H1 (cell line): ENCODE results near the gene ABLIM1. TPM values are rescaled to one million over a fixed set of nuclear protein-coding genes. Genes with fewer than 3 reads are reported as not detected.

ENCODE experiments used
- CTCF ChIA-PET: fragments of 300-600 bp; sonication (Branson Sonifier 250); formaldehyde crosslinking; loops from one replicate; lab custom pipeline; 2021; ENCODE audit not compliant: partially characterized antibody; lab: Charles Lee
- POLR2A ChIA-PET: fragments of 300-600 bp; sonication (Branson Sonifier 250); formaldehyde crosslinking; loops from one replicate; lab custom pipeline; 2021; ENCODE audit warnings: inconsistent platforms; ENCODE audit not compliant: partially characterized antibody; lab: Charles Lee
- DNase-seq, 2 experiments: peaks; one replicate each; pipeline versions ENCODE4 v3.0.0 to v3.0.0-alpha.2; 2010 to 2022; ENCODE audit warnings: low spot score in 2 of 2, low read depth in 1 of 2, mixed read lengths in 1 of 2
- FAIRE-seq: peaks from 2 replicates; lab custom pipeline; 2011; peaks lifted over from hg19 to GRCh38; lab: Jason Lieb, UNC
- H2AFZ ChIP-seq: 2 replicates; pipeline ENCODE4 v1.8.1; 2012; ENCODE audit warnings: low read length, inconsistent platforms
- H2AK5ac ChIP-seq: 2 replicates; pipeline ENCODE4 v1.6.1; 2013; ENCODE audit warnings: low read depth, low read length
- H2BK120ac ChIP-seq: replicated peaks from 2 replicates; pipeline ENCODE3; 2013; ENCODE audit warnings: low read depth, low read length, inconsistent platforms
- H2BK12ac ChIP-seq: 2 replicates; pipeline ENCODE4 v1.6.1; 2013; ENCODE audit warnings: low read depth, low read length
- H2BK15ac ChIP-seq: 2 replicates; pipeline ENCODE4 v1.6.1; 2013; ENCODE audit warnings: low read length
- H2BK20ac ChIP-seq: 2 replicates; pipeline ENCODE4 v1.6.1; 2013; ENCODE audit warnings: low read length
- H2BK5ac ChIP-seq: 2 replicates; pipeline ENCODE4 v1.6.1; 2013; ENCODE audit warnings: low read depth, low read length
- H3K14ac ChIP-seq: 2 replicates; pipeline ENCODE4 v1.6.1; 2013; ENCODE audit warnings: inconsistent platforms; ENCODE audit not compliant: insufficient read length
- H3K18ac ChIP-seq: 2 replicates; pipeline ENCODE4 v1.6.1; 2013; ENCODE audit warnings: low read length; ENCODE audit errors: extremely low read depth
- H3K23ac ChIP-seq: 2 replicates; pipeline ENCODE4 v1.6.1; 2013; ENCODE audit warnings: inconsistent platforms; ENCODE audit not compliant: insufficient read length
- H3K23me2 ChIP-seq: 2 replicates; pipeline ENCODE4 v1.6.1; 2013; ENCODE audit warnings: low read depth, low read length
- H3K27ac ChIP-seq: 2 replicates; pipeline ENCODE4 v1.6.1; 2011; ENCODE audit warnings: low read depth, low read length, inconsistent platforms
- H3K27me3 ChIP-seq, 4 experiments: replicated peaks in 1 of 4; 1 replicate in 1 of 4; 2 replicates in 3 of 4; pipeline versions ENCODE4 v1.6.1 to v1.8.1; 2011 to 2013; ENCODE audit warnings: low read length in 3 of 4, mild to moderate bottlenecking in 3 of 4, inconsistent platforms in 2 of 4, mixed read lengths in 2 of 4, moderate library complexity in 1 of 4; ENCODE audit not compliant: control insufficient read depth in 3 of 4, insufficient read depth in 3 of 4; ENCODE audit errors: extremely low read depth in 1 of 4
- H3K36me3 ChIP-seq, 4 experiments: 2 replicates each; pipeline versions ENCODE4 v1.6.1 to v1.8.1; 2011 to 2013; ENCODE audit warnings: mild to moderate bottlenecking in 4 of 4, low read length in 3 of 4, moderate library complexity in 2 of 4, control low read depth in 1 of 4, inconsistent platforms in 1 of 4; ENCODE audit not compliant: insufficient read depth in 4 of 4, control insufficient read depth in 2 of 4
- H3K4ac ChIP-seq: replicated peaks from 2 replicates; pipeline ENCODE3; 2013; ENCODE audit warnings: low read length, low read depth, mixed read lengths, inconsistent platforms; ENCODE audit not compliant: insufficient read length
- H3K4me1 ChIP-seq, 4 experiments: replicated peaks in 1 of 4; 1 replicate in 1 of 4; 2 replicates in 3 of 4; pipeline versions ENCODE4 v1.6.1 to v1.8.1; 2011 to 2013; ENCODE audit warnings: low read length in 3 of 4, inconsistent platforms in 2 of 4, mixed read lengths in 1 of 4; ENCODE audit not compliant: insufficient read depth in 4 of 4, control insufficient read depth in 3 of 4
- H3K4me2 ChIP-seq, 2 experiments: 2 replicates each; pipeline versions ENCODE4 v1.6.1 to v1.8.1; 2011 to 2013; ENCODE audit warnings: low read depth in 2 of 2, low read length in 2 of 2, control low read depth in 1 of 2, inconsistent platforms in 1 of 2, mild to moderate bottlenecking in 1 of 2; ENCODE audit not compliant: insufficient read depth in 1 of 2
- H3K4me3 ChIP-seq, 4 experiments: fragments of 200-600, 300-600 bp in 1 of 4; sonication (generic), shearing (Covaris generic), sonication (Bioruptor Twin) in 1 of 4; 2 replicates each; pipeline versions ENCODE4 v1.5.1 to v1.8.1; 2011 to 2016; ENCODE audit warnings: low read length in 4 of 4, low read depth in 3 of 4, control low read depth in 2 of 4, inconsistent platforms in 2 of 4, mild to moderate bottlenecking in 2 of 4, mixed read lengths in 1 of 4, moderate library complexity in 1 of 4; ENCODE audit not compliant: insufficient read depth in 2 of 4; ENCODE audit errors: extremely low read depth in 1 of 4
- H3K56ac ChIP-seq: replicated peaks from 2 replicates; pipeline ENCODE3; 2013; ENCODE audit warnings: low read depth, mild to moderate bottlenecking, mixed read lengths, low read length, inconsistent platforms; ENCODE audit not compliant: insufficient read length
- H3K79me1 ChIP-seq: 2 replicates; pipeline ENCODE4 v1.6.1; 2013; ENCODE audit warnings: low read depth, low read length, control low read depth
- H3K79me2 ChIP-seq, 2 experiments: 2 replicates each; pipeline versions ENCODE4 v1.6.1 to v1.8.1; 2012 to 2013; ENCODE audit warnings: low read length in 2 of 2, mild to moderate bottlenecking in 2 of 2, inconsistent platforms in 1 of 2; ENCODE audit not compliant: insufficient read depth in 2 of 2, control insufficient read depth in 1 of 2
- H3K9ac ChIP-seq, 4 experiments: replicated peaks in 1 of 4; 1 replicate in 1 of 4; 2 replicates in 3 of 4; pipeline versions ENCODE4 v1.6.1 to v1.8.1; 2011 to 2013; ENCODE audit warnings: low read depth in 3 of 4, low read length in 3 of 4, control low read depth in 2 of 4, mild to moderate bottlenecking in 2 of 4, moderate library complexity in 2 of 4, inconsistent platforms in 1 of 4; ENCODE audit errors: extremely low read depth in 1 of 4
- H3K9me3 ChIP-seq, 2 experiments: 2 replicates each; pipeline versions ENCODE4 v1.6.1 to v1.8.1; 2012 to 2013; ENCODE audit warnings: mild to moderate bottlenecking in 2 of 2, moderate library complexity in 2 of 2, control low read depth in 1 of 2, inconsistent platforms in 1 of 2, low read depth in 1 of 2, low read length in 1 of 2, mixed read lengths in 1 of 2; ENCODE audit not compliant: insufficient read depth in 2 of 2
- H4K20me1 ChIP-seq, 2 experiments: replicated peaks in 1 of 2; 2 replicates each; pipeline versions ENCODE3 to v1.8.1; 2011 to 2013; ENCODE audit warnings: inconsistent platforms in 2 of 2, low read length in 2 of 2, mild to moderate bottlenecking in 1 of 2; ENCODE audit not compliant: insufficient read depth in 2 of 2, control insufficient read depth in 1 of 2
- H4K5ac ChIP-seq: 2 replicates; pipeline ENCODE4 v1.6.1; 2013; ENCODE audit warnings: low read length, low read depth, mixed read lengths, inconsistent platforms; ENCODE audit not compliant: insufficient read length
- H4K8ac ChIP-seq: 2 replicates; pipeline ENCODE4 v1.8.0; 2013; ENCODE audit warnings: mild to moderate bottlenecking, moderate library complexity, low read length, inconsistent platforms; ENCODE audit not compliant: insufficient read depth; ENCODE audit errors: extremely low read depth
- H4K91ac ChIP-seq: replicated peaks from 2 replicates; pipeline ENCODE3; 2013; ENCODE audit warnings: low read length, mixed read lengths, inconsistent platforms; ENCODE audit not compliant: insufficient read length
- CBX5 ChIP-seq: fragments of 300-800, 300-1000 bp; sonication (generic); IDR thresholded peaks from 2 replicates; pipeline ENCODE4 v1.7.1; 2016; ENCODE audit warnings: antibody characterized with exemption, low read length, low read depth
- CREB1 ChIP-seq: IDR thresholded peaks from 2 replicates; pipeline ENCODE4 v1.6.1; 2012; ENCODE audit warnings: inconsistent platforms
- JUN ChIP-seq: IDR thresholded peaks from 2 replicates; pipeline ENCODE4 v1.6.1; 2011; ENCODE audit warnings: low read depth, mild to moderate bottlenecking, improper control_type of control experiment, low read length
- NANOG ChIP-seq: IDR thresholded peaks from 2 replicates; pipeline ENCODE4 v1.6.1; 2011; ENCODE audit warnings: low read length, low read depth, mild to moderate bottlenecking, inconsistent platforms; ENCODE audit not compliant: insufficient read depth, poor library complexity, severe bottlenecking
- SP2 ChIP-seq: IDR thresholded peaks from 2 replicates; pipeline ENCODE4 v1.6.1; 2012; ENCODE audit warnings: mild to moderate bottlenecking, low read length, inconsistent platforms
- SRF ChIP-seq: IDR thresholded peaks from 2 replicates; pipeline ENCODE4 v1.6.1; 2011; ENCODE audit warnings: mild to moderate bottlenecking, low read depth, low read length, moderate library complexity
- TAF1 ChIP-seq: IDR thresholded peaks from 2 replicates; pipeline ENCODE4 v1.6.1; 2011; ENCODE audit warnings: mild to moderate bottlenecking, low read depth, low read length
- TBP ChIP-seq: IDR thresholded peaks from 2 replicates; pipeline ENCODE4 v1.6.1; 2011; ENCODE audit warnings: low read depth, low read length, improper control_type of control experiment
- YY1 ChIP-seq: IDR thresholded peaks from 2 replicates; pipeline ENCODE4 v1.6.1; 2011; ENCODE audit warnings: low read depth, mild to moderate bottlenecking, low read length
- WGBS, 2 experiments: shearing (Covaris generic) in 1 of 2; methylation state at CpG; one replicate each; pipeline versions ENCODE4 v1.1.6 to v1.1.7; 2013 to 2015; ENCODE audit warnings: low lambda C conversion rate in 2 of 2, mixed read lengths in 2 of 2, inconsistent platforms in 1 of 2, low coverage in 1 of 2, missing lambda C conversion rate in 1 of 2; ENCODE audit not compliant: insufficient replicate concordance in 2 of 2, insufficient coverage in 1 of 2, insufficient read length in 1 of 2; ENCODE audit errors: extremely low coverage in 1 of 2, missing lambda C conversion rate in 1 of 2; 5-methylcytosine and 5-hydroxymethylcytosine counted together
- polyA plus RNA-seq, 7 experiments: library from polyadenylated mRNA; depleted of rRNA in 3 of 7; stranded (reverse) in 5 of 7; unstranded in 2 of 7; fragments of >200 nt in 5 of 7; fragments of 200-250 nt in 2 of 7; gene quantifications; 1 replicate in 5 of 7; 2 replicates in 1 of 7; 4 replicates in 1 of 7; pipeline versions ENCODE4 v1.2.1 to v1.2.3, GENCODE V29; 2011 to 2013; ENCODE audit warnings: missing spikeins in 2 of 7, mixed read lengths in 2 of 7
- total RNA-seq: library from RNA; stranded (reverse); fragmentation: NEBNext Ultra II Directional; extraction: Animal tissue kit (Norgen Biotek cat#: 25700); gene quantifications from 2 replicates; pipeline ENCODE4 v1.2.1, GENCODE V29; 2021
- TF ChIP-seq, protein P1 (sequence below), 3 experiments: IDR thresholded peaks; 1 replicate in 2 of 3; 2 replicates in 1 of 3; pipeline versions ENCODE4 v1.5.1 to v1.6.1; 2011; ENCODE audit warnings: low read length in 3 of 3, mild to moderate bottlenecking in 3 of 3, inconsistent platforms in 2 of 3, low read depth in 1 of 3, moderate library complexity in 1 of 3; ENCODE audit not compliant: insufficient read depth in 1 of 3; ENCODE audit errors: control extremely low read depth in 1 of 3
- TF ChIP-seq, protein P2 (sequence below): IDR thresholded peaks from 2 replicates; pipeline ENCODE4 v1.6.1; 2011; ENCODE audit warnings: low read length, improper control_type of control experiment

Gene ABLIM1
- total and polyA plus RNA-seq, 2 of the 8 experiments (the other 6 are each of a cell fraction or from before 2014, with no cell fraction given): 51.2 to 51.7 TPM

DNA sequence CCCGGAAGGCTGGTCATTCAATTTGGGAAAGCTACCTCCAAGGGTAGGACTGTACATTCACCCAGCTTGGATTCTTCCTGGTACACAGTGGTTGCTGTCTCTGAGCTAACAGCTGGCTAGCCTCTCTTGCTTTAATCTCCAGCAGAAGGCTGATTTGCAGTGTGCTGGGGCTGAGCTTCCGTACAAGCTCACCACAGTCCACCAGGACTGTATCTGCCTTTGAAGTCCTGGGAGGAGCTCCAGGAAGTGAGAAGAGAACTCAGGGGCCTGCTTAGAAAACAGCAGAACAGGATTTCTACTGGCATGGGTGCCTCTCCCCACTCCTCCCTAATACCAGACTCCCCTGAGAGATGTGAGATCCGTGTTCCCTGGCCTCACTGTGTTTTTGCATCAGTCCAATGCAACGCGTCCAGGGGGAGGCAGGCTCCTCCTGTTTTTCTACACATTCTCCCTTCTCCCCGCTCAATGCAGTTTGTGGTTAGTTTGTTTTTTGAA lies 260.4 kb downstream of the ABLIM1 start:
- H2BK120ac ChIP-seq: no peak overlapping the region

More for the DNA sequence above, 260.4 kb downstream of the ABLIM1 start:
- ChIA-PET CTCF (interaction anchor here (0.6 to 7.0 kb wide), 14 partner anchors 10 to 150 kb away, joined by 3 to 98 read pairs (median 3); no protein-coding TSS in a partner anchor), POLR2A (interaction anchor here (0.7 kb wide), 1 partner anchor 10 kb away, joined by 3 read pairs; no protein-coding TSS in a partner anchor)
- Histone ChIP-seq H4K20me1 (no peaks in the 10 kb centered on the region), H3K23me2 (no peaks in the 10 kb centered on the region), H4K8ac (no peak overlapping the region), H3K4me3 (no peak overlapping the region), H2BK20ac (no peak overlapping the region), H3K36me3 (no peaks in the 10 kb centered on the region), H4K5ac (no peak overlapping the region), H4K91ac (no peak overlapping the region), H3K4me2 (no peak overlapping the region), H3K14ac (no peak overlapping the region), H2AK5ac (no peak overlapping the region), H3K27me3 (no peaks in the 10 kb centered on the region; a peak in 2 of 7 replicates), H2BK12ac (no peak overlapping the region), H3K79me2 (no peaks in the 10 kb centered on the region), H3K79me1 (no peaks in the 10 kb centered on the region), H3K18ac (no peak overlapping the region), H3K4me1 (peaks cover 3 to 10% (median 8%) of the 10 kb centered on the region in 4 experiments; a peak in 6 of 7 replicates), H3K9ac (no peak overlapping the region), H3K23ac (no peak overlapping the region), H2BK15ac (no peak overlapping the region), H2BK5ac (no peak overlapping the region), H3K56ac (no peak overlapping the region), H3K27ac (no peak overlapping the region), H2AFZ (no peak overlapping the region), H3K4ac (no peak overlapping the region), H3K9me3 (no peaks in the 10 kb centered on the region)
- no peak for DNase-seq
- 82% methylated on average over 6 of the region's 6 CpGs; no CpG with 5 or more reads in 1 of the 2 experiments for WGBS, 2 experiments
- FAIRE-seq: no peak
- TF ChIP-seq SRF (no peak), TAF1 (no peak), TBP (no peak), YY1 (no peak), SP2 (no peak), NANOG (no peak), CBX5 (no peak), CREB1 (no peak), JUN (no peak)
- TF ChIP-seq, protein P1, sequence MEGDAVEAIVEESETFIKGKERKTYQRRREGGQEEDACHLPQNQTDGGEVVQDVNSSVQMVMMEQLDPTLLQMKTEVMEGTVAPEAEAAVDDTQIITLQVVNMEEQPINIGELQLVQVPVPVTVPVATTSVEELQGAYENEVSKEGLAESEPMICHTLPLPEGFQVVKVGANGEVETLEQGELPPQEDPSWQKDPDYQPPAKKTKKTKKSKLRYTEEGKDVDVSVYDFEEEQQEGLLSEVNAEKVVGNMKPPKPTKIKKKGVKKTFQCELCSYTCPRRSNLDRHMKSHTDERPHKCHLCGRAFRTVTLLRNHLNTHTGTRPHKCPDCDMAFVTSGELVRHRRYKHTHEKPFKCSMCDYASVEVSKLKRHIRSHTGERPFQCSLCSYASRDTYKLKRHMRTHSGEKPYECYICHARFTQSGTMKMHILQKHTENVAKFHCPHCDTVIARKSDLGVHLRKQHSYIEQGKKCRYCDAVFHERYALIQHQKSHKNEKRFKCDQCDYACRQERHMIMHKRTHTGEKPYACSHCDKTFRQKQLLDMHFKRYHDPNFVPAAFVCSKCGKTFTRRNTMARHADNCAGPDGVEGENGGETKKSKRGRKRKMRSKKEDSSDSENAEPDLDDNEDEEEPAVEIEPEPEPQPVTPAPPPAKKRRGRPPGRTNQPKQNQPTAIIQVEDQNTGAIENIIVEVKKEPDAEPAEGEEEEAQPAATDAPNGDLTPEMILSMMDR (IDR thresholded peaks at IDR 0.05; ENCODE audit: control extremely low read depth in 1 of 3, insufficient read depth in 1 of 3, low read depth in 1 of 3, low read length in 3 of 3): no peak
- TF ChIP-seq, protein P2, sequence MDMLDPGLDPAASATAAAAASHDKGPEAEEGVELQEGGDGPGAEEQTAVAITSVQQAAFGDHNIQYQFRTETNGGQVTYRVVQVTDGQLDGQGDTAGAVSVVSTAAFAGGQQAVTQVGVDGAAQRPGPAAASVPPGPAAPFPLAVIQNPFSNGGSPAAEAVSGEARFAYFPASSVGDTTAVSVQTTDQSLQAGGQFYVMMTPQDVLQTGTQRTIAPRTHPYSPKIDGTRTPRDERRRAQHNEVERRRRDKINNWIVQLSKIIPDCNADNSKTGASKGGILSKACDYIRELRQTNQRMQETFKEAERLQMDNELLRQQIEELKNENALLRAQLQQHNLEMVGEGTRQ: no peak
